K562 (cell line): ENCODE results near the gene ABHD18. TPM values are rescaled to one million over a fixed set of nuclear protein-coding genes. Genes with fewer than 3 reads are reported as not detected.

Experiments used
- CBX5 ChIP-seq: IDR thresholded peaks from 2 replicates; pipeline ENCODE4 v1.6.1; 2014; ENCODE audit warnings: low read depth, borderline replicate concordance
- CHCHD3 ChIP-seq: fragments of 250-450 bp; sonication (Bioruptor Pico); IDR thresholded peaks from 2 replicates; pipeline ENCODE4 v2.1.2; 2022; ENCODE audit warnings: mild to moderate bottlenecking
- CHD4 ChIP-seq: fragments of 200-600 bp; sonication (generic); IDR thresholded peaks from 3 replicates; pipeline ENCODE4 v1.6.1; 2012; ENCODE audit warnings: low read depth, mild to moderate bottlenecking, mixed read lengths, low read length, inconsistent platforms; ENCODE audit not compliant: insufficient read depth, insufficient replicate concordance, poor library complexity, severe bottlenecking
- CREBBP ChIP-seq: IDR thresholded peaks from one replicate; pipeline ENCODE4 v1.6.1; 2012; ENCODE audit warnings: low read depth, mild to moderate bottlenecking, control low read depth, inconsistent platforms, low read length
- DIDO1 ChIP-seq: fragments of 450-650 bp; IDR thresholded peaks from 2 replicates; pipeline ENCODE4 v1.6.1; 2016; ENCODE audit warnings: low read depth, missing biosample characterization, missing genetic modification characterization
- ESRRA ChIP-seq: fragments of 450-650 bp; IDR thresholded peaks from 2 replicates; pipeline ENCODE4 v1.6.1; 2014; ENCODE audit warnings: low read depth, mild to moderate bottlenecking, moderate library complexity, borderline replicate concordance
- GABPB1 ChIP-seq: sonication (generic); formaldehyde crosslinking; IDR thresholded peaks from 2 replicates; pipeline ENCODE4 v1.8.0; 2022; ENCODE audit warnings: mild to moderate bottlenecking, missing genetic modification reagents
- HDGF ChIP-seq: fragments of 450-650 bp; IDR thresholded peaks from 2 replicates; pipeline ENCODE4 v1.6.1; 2016
- HNRNPH1 ChIP-seq: fragments of 200-400 bp; formaldehyde crosslinking; optimal IDR thresholded peaks from 2 replicates; pipeline ENCODE3; 2017; ENCODE audit warnings: low read depth, mild to moderate bottlenecking, low read length, moderate library complexity
- IFI16 ChIP-seq: fragments of 250-450 bp; sonication (Bioruptor Pico); IDR thresholded peaks from 2 replicates; pipeline ENCODE4 v2.1.2; 2022; ENCODE audit warnings: mild to moderate bottlenecking, inconsistent platforms
- KDM1A ChIP-seq, 2 experiments: fragments of 450-650 bp; IDR thresholded peaks; 2 replicates each; pipeline ENCODE4 v1.6.1; 2016; ENCODE audit warnings: mild to moderate bottlenecking in 2 of 2
- MCM5 ChIP-seq: fragments of 450-650 bp; IDR thresholded peaks from 2 replicates; pipeline ENCODE4 v1.6.1; 2016; ENCODE audit warnings: low read depth
- PHB ChIP-seq: fragments of 250-450 bp; sonication (Bioruptor Pico); IDR thresholded peaks from 2 replicates; pipeline ENCODE4 v1.5.0; 2021
- PRPF4 ChIP-seq: fragments of 200-400 bp; formaldehyde crosslinking; IDR thresholded peaks from one replicate; pipeline ENCODE4 v1.6.1; 2017; ENCODE audit warnings: low read length, low read depth, mild to moderate bottlenecking; ENCODE audit not compliant: insufficient read depth, poor library complexity, severe bottlenecking
- RUNX1 ChIP-seq: sonication (generic); IDR thresholded peaks from 2 replicates; pipeline ENCODE4 v1.6.1; 2016; ENCODE audit warnings: antibody characterized with exemption, low read depth
- SMAD2 ChIP-seq: fragments of 150-350 bp; IDR thresholded peaks from 2 replicates; pipeline ENCODE4 v1.6.1; 2014; ENCODE audit warnings: low read depth, mild to moderate bottlenecking, low read length
- SMARCC2 ChIP-seq: fragments of 450-650 bp; IDR thresholded peaks from 2 replicates; pipeline ENCODE4 v1.6.1; 2017; ENCODE audit warnings: antibody characterized with exemption, moderate library complexity, mild to moderate bottlenecking, low read depth
- SNRNP70 ChIP-seq: fragments of 200-400 bp; formaldehyde crosslinking; optimal IDR thresholded peaks from 2 replicates; pipeline ENCODE3; 2017; ENCODE audit warnings: low read depth, low read length
- TAF7 ChIP-seq: fragments of 450-650 bp; IDR thresholded peaks from 2 replicates; pipeline ENCODE4 v1.6.1; 2016; ENCODE audit warnings: missing genetic modification characterization, missing compliant biosample characterization
- TARDBP ChIP-seq: fragments of 450-650 bp; IDR thresholded peaks from 2 replicates; pipeline ENCODE4 v1.6.1; 2016
- TCF7 ChIP-seq: sonication (generic); IDR thresholded peaks from 2 replicates; pipeline ENCODE4 v1.6.1; 2016; ENCODE audit warnings: antibody characterized with exemption, borderline replicate concordance
- THRAP3 ChIP-seq: fragments of 450-650 bp; IDR thresholded peaks from 2 replicates; pipeline ENCODE4 v1.6.1; 2016; ENCODE audit warnings: mild to moderate bottlenecking, inconsistent platforms, borderline replicate concordance
- U2AF2 ChIP-seq: fragments of 200-400 bp; formaldehyde crosslinking; optimal IDR thresholded peaks from 2 replicates; pipeline ENCODE3; 2017; ENCODE audit warnings: low read depth, mild to moderate bottlenecking, low read length
- ZNF165 ChIP-seq: fragments of 250-450 bp; sonication (Bioruptor Pico); IDR thresholded peaks from 2 replicates; pipeline ENCODE4 v1.4.0; 2020; ENCODE audit warnings: borderline replicate concordance
- ZNF263 ChIP-seq: sonication (generic); formaldehyde crosslinking; IDR thresholded peaks from 2 replicates; pipeline ENCODE4 v1.8.0; 2022; ENCODE audit warnings: mild to moderate bottlenecking, missing genetic modification reagents, borderline replicate concordance
- ZNF717 ChIP-seq: fragments of 250-450 bp; sonication (Bioruptor Pico); IDR thresholded peaks from 2 replicates; pipeline ENCODE4 v1.5.0; 2021
- polyA plus RNA-seq, 8 experiments: library from polyadenylated mRNA; depleted of rRNA in 4 of 8; stranded (reverse) in 5 of 8; unstranded in 3 of 8; fragments of >200 nt; fragmentation: Nextera tagmentation in 2 of 8; fragmentation: Illumina TruSeq in 1 of 8; extraction: Ambion mirVana in 2 of 8; extraction: Trizol in 1 of 8; gene quantifications; 2 replicates each; pipeline versions ENCODE4 v1.2.1 to v1.2.3, GENCODE V29; 2011 to 2014; ENCODE audit warnings: inconsistent platforms in 1 of 8, missing spikeins in 1 of 8
- total RNA-seq, 7 experiments: library from RNA; depleted of rRNA in 6 of 7; stranded (reverse); fragments of >200 nt in 6 of 7; fragmentation: Illumina TruSeq in 2 of 7; extraction: Trizol in 2 of 7; gene quantifications; 2 replicates each; pipeline versions ENCODE4 v1.2.1 to v1.2.3, GENCODE V29; 2011 to 2021; ENCODE audit warnings: low replicate concordance in 1 of 7
- TF ChIP-seq, protein P1 (sequence below): IDR thresholded peaks from 2 replicates; pipeline ENCODE4 v1.6.1; 2012; ENCODE audit warnings: low read depth, low read length, improper control_type of control experiment, borderline replicate concordance
- TF ChIP-seq, protein P2 (sequence below): fragments of 250-450 bp; sonication (Bioruptor Pico); IDR thresholded peaks from 2 replicates; pipeline ENCODE4 v1.5.0; 2021; ENCODE audit warnings: mild to moderate bottlenecking, borderline replicate concordance

The ABHD18 gene
- total and polyA plus RNA-seq, 9 of the 15 experiments (the other 6 are each of a cell fraction or from before 2014, with no cell fraction given), result 6.1 to 25.0 (median 16.0) TPM

DNA sequence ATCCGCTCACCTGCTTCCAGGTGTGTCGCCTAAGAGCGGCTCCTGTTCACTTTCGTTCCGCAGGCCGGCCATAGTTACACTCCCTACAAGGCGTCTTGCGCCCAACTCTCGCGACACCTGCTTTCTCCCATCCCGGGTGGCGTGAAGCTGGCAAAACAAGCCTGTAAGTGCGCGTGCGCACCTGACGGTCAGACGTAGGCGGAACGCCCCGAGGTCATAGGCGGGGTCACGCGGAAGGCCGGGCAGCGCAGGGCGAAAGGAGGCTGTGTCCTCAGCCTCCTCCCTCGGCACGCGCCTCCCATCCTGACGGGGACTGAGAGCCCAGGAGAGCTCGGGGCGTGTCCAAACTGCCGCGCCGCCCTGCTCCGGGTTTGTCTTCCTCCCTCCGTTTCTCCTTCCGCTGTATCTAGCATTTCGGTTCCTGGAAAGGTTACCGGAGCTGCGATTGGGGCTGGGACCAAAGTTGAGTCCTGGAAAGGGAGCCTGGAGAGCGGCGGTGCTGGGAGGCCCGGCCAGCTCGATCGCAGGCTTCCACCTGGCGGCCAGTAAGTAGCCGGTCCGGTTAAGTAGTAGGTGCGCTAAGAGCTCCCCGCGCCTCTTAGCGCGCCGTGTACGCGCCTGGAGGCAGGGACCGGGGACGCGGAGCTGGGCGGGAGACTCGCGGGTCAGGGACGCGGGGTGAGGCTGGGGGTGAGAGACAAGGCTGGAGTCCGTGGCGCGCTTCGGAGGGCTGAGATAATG, at the start of gene ABHD18, which contains the start of gene MFSD8 (continued):
- TF ChIP-seq ESRRA (peak; percentile 91), SMARCC2 (no peak), DIDO1 (tag) (peak; percentile 53), ZNF165 (CRISPR knock-in tag) (no peak), IFI16 (CRISPR knock-in tag) (no peak), ZNF263 (peak; percentile 74; the same call in 1 of the 2 replicates), ZNF717 (CRISPR knock-in tag) (no peak), PHB (CRISPR knock-in tag) (no peak), SNRNP70 (no peak), GABPB1 (CRISPR knock-in tag) (peak; percentile 84), TAF7 (no peak), CHD4 (no peak), THRAP3 (no peak), TCF7 (no peak), RUNX1 (no peak), HDGF (no peak), SMAD2 (no peak), U2AF2 (no peak), HNRNPH1 (no peak), CHCHD3 (CRISPR knock-in tag) (no peak; the same call in 1 of the 2 replicates), CREBBP (no peak), KDM1A (IDR thresholded peaks at IDR 0.05) (peak in 1 of 2 experiments; percentile 37; a peak in 1 of 4 replicates), CBX5 (peak; percentile 20; the same call in 1 of the 2 replicates), TARDBP (peak; percentile 44; the same call in 1 of the 2 replicates), PRPF4 (no peak), MCM5 (no peak)
- TF ChIP-seq, protein P1, sequence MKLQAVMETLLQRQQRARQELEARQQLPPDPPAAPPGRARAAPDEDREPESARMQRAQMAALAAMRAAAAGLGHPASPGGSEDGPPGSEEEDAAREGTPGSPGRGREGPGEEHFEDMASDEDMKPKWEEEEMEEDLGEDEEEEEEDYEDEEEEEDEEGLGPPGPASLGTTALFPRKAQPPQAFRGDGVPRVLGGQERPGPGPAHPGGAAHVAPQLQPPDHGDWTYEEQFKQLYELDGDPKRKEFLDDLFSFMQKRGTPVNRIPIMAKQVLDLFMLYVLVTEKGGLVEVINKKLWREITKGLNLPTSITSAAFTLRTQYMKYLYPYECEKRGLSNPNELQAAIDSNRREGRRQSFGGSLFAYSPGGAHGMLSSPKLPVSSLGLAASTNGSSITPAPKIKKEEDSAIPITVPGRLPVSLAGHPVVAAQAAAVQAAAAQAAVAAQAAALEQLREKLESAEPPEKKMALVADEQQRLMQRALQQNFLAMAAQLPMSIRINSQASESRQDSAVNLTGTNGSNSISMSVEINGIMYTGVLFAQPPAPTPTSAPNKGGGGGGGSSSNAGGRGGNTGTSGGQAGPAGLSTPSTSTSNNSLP, result no peak
- TF ChIP-seq, protein P2, sequence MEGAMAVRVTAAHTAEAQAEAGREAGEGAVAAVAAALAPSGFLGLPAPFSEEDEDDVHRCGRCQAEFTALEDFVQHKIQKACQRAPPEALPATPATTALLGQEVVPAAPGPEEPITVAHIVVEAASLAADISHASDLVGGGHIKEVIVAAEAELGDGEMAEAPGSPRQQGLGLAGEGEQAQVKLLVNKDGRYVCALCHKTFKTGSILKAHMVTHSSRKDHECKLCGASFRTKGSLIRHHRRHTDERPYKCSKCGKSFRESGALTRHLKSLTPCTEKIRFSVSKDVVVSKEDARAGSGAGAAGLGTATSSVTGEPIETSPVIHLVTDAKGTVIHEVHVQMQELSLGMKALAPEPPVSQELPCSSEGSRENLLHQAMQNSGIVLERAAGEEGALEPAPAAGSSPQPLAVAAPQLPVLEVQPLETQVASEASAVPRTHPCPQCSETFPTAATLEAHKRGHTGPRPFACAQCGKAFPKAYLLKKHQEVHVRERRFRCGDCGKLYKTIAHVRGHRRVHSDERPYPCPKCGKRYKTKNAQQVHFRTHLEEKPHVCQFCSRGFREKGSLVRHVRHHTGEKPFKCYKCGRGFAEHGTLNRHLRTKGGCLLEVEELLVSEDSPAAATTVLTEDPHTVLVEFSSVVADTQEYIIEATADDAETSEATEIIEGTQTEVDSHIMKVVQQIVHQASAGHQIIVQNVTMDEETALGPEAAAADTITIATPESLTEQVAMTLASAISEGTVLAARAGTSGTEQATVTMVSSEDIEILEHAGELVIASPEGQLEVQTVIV (CRISPR knock-in tag), result no peak
